Nephron (organoid): ENCODE data around the gene MYO3A.

Source experiments
- H3K27ac Mint-ChIP-seq, 3 experiments: 2 replicates each; pipeline ENCODE4 v1.8.0; 2020; ENCODE audit warnings: mixed read lengths in 3 of 3, mild to moderate bottlenecking in 2 of 3, moderate library complexity in 1 of 3
- H3K27me3 Mint-ChIP-seq: 2 replicates; pipeline ENCODE4 v1.8.0; 2021; ENCODE audit warnings: low read depth, mild to moderate bottlenecking, moderate library complexity, mixed read lengths
- H3K36me3 Mint-ChIP-seq: 2 replicates; pipeline ENCODE4 v1.8.0; 2020; ENCODE audit warnings: low read depth, mixed read lengths
- H3K4me1 Mint-ChIP-seq: 2 replicates; pipeline ENCODE4 v1.8.0; 2020; ENCODE audit warnings: mixed read lengths
- H3K4me3 Mint-ChIP-seq, 3 experiments: 2 replicates each; pipeline ENCODE4 v1.8.0; 2020; ENCODE audit warnings: mild to moderate bottlenecking in 3 of 3, mixed read lengths in 3 of 3, moderate library complexity in 2 of 3
- H3K9me3 Mint-ChIP-seq: 2 replicates; pipeline ENCODE4 v1.8.0; 2020; ENCODE audit warnings: mixed read lengths
- CTCF ChIP-seq, 3 experiments: fragments of 200-600 bp; sonication (generic); IDR thresholded peaks; one replicate each; pipeline ENCODE4 v1.5.0; 2021; ENCODE audit warnings: antibody characterized with exemption in 3 of 3; ENCODE audit not compliant: unreplicated experiment in 3 of 3

MYO3A gene

GRCh38 chr10:26156019-26156418 lies 222.0 kb downstream of the MYO3A start:
- Mint-ChIP-seq H3K4me3 (no peak overlapping the region), H3K27me3 (peaks cover 4% of the 10 kb centered on the region), H3K27ac (no peak overlapping the region), H3K9me3 (no peaks in the 10 kb centered on the region), H3K4me1 (no peaks in the 10 kb centered on the region), H3K36me3 (no peaks in the 10 kb centered on the region)
- no peak for TF ChIP-seq CTCF (IDR thresholded peaks at IDR 0.05; ENCODE audit: unreplicated experiment in 3 of 3)

GRCh38 chr10:26157734-26158133 lies 223.7 kb downstream of the MYO3A start:
- Mint-ChIP-seq H3K27me3 (peaks cover 4% of the 10 kb centered on the region), H3K9me3 (no peaks in the 10 kb centered on the region), H3K4me3 (no peak overlapping the region), H3K27ac (no peak overlapping the region), H3K4me1 (no peaks in the 10 kb centered on the region), H3K36me3 (no peaks in the 10 kb centered on the region)
- TF ChIP-seq CTCF (IDR thresholded peaks at IDR 0.05; ENCODE audit: unreplicated experiment in 3 of 3): no peak

GRCh38 chr10:26169466-26169865 lies 235.4 kb downstream of the MYO3A start:
- Mint-ChIP-seq H3K4me3 (no peak overlapping the region), H3K4me1 (no peaks in the 10 kb centered on the region), H3K36me3 (no peaks in the 10 kb centered on the region), H3K27me3 (no peaks in the 10 kb centered on the region), H3K27ac (no peak overlapping the region), H3K9me3 (no peaks in the 10 kb centered on the region)
- no peak for TF ChIP-seq CTCF (IDR thresholded peaks at IDR 0.05; ENCODE audit: unreplicated experiment in 3 of 3)

GRCh38 chr10:26172131-26172530 lies 238.1 kb downstream of the MYO3A start:
- no peaks in the 10 kb centered on the region for H3K4me1 Mint-ChIP-seq
- H3K9me3 Mint-ChIP-seq: no peaks in the 10 kb centered on the region
- H3K4me3 Mint-ChIP-seq: no peak overlapping the region
- no peak for TF ChIP-seq CTCF (IDR thresholded peaks at IDR 0.05; ENCODE audit: unreplicated experiment in 3 of 3)
- no peak overlapping the region for H3K27ac Mint-ChIP-seq
- peaks cover 4% of the 10 kb centered on the region for H3K27me3 Mint-ChIP-seq
- H3K36me3 Mint-ChIP-seq: no peaks in the 10 kb centered on the region

- Mint-ChIP-seq H3K4me3 (no peak overlapping the region), H3K36me3 (no peaks in the 10 kb centered on the region), H3K4me1 (no peaks in the 10 kb centered on the region), H3K9me3 (no peaks in the 10 kb centered on the region), H3K27me3 (peaks cover 4% of the 10 kb centered on the region), H3K27ac (no peak overlapping the region)
- no peak for TF ChIP-seq CTCF (IDR thresholded peaks at IDR 0.05; ENCODE audit: unreplicated experiment in 3 of 3)
Measured at GRCh38 chr10:26173837-26174236, 239.8 kb downstream of the MYO3A start.

GRCh38 chr10:26177341-26177740 lies 243.3 kb downstream of the MYO3A start:
- Mint-ChIP-seq H3K4me3 (no peak overlapping the region), H3K4me1 (no peaks in the 10 kb centered on the region), H3K9me3 (no peaks in the 10 kb centered on the region), H3K27ac (no peak overlapping the region), H3K27me3 (peaks cover 4% of the 10 kb centered on the region), H3K36me3 (no peaks in the 10 kb centered on the region)
- TF ChIP-seq CTCF (IDR thresholded peaks at IDR 0.05; ENCODE audit: unreplicated experiment in 3 of 3): no peak
